Measurements from ENCODE around the gene TRIO. TPM values are rescaled to one million over a fixed set of nuclear protein-coding genes. Genes with fewer than 3 reads are reported as not detected.

TRIO gene
- total and polyA plus RNA-seq, 10 of the 15 experiments (the other 5 are each of a cell fraction or from before 2014, with no cell fraction given): 5.1 to 96.4 (median 44.6) TPM

DNA sequence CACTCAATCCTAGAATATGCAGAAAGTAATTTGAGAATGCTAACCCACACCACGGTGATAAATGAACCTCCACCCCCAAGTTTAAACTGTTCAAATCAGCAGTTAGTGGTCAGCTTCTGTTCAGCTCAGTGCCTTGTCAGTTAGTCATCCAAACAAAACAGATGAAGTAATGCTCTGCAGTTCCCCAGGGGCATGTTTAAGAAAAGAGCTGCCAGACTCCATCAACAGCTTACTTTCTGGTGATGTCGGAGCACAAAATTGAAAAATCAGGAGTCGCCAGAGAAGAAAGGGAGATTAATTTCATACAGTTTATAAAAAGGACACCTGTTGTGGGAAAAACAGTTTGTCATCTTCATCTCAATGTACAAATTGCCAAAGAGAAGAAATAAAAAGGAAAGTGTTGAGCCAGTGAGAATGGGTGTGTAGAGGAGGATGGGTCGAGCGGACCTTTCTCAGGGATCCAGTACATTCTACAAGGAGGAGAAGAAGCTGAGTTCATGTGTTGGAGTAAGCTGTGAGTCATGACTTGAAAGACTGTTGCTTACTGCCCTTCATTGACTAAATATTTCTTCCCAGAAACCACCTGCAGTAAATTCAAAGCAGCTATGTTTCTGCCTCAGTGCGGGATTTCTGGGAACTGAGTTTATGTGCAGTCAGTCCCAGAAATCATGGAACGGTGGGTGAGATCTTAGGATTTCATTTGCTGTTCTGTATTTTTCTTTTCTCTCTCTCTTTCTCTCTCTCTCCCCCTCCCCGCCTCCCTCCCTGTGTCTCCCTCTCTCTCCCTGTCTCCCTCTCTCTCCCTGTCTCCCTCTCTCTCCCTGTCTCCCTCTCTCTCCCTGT is 13.7 kb downstream of the TRIO start (continued):
- TF ChIP-seq, protein P1, sequence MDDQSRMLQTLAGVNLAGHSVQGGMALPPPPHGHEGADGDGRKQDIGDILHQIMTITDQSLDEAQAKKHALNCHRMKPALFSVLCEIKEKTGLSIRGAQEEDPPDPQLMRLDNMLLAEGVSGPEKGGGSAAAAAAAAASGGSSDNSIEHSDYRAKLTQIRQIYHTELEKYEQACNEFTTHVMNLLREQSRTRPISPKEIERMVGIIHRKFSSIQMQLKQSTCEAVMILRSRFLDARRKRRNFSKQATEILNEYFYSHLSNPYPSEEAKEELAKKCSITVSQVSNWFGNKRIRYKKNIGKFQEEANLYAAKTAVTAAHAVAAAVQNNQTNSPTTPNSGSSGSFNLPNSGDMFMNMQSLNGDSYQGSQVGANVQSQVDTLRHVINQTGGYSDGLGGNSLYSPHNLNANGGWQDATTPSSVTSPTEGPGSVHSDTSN (IDR thresholded peaks at IDR 0.05; ENCODE audit: insufficient replicate concordance, low read depth, low read length): no peak
- peak; percentile 39; the same call in 1 of the 2 replicates for TF ChIP-seq POLR2A (IDR thresholded peaks at IDR 0.05; ENCODE audit: low read depth, low read length)
- no peak for TF ChIP-seq CHD4 (IDR thresholded peaks at IDR 0.05)
- TF ChIP-seq YBX1 (IDR thresholded peaks at IDR 0.05): no peak
- peak; percentile 67 for TF ChIP-seq JUNB (IDR thresholded peaks at IDR 0.05)
- peak; percentile 57; the same call in 1 of the 2 replicates for TF ChIP-seq CBFB (IDR thresholded peaks at IDR 0.05; ENCODE audit: low read depth)
- no peak for TF ChIP-seq SIN3A (IDR thresholded peaks at IDR 0.05; ENCODE audit: low read depth, low read length)
- TF ChIP-seq, protein P2, sequence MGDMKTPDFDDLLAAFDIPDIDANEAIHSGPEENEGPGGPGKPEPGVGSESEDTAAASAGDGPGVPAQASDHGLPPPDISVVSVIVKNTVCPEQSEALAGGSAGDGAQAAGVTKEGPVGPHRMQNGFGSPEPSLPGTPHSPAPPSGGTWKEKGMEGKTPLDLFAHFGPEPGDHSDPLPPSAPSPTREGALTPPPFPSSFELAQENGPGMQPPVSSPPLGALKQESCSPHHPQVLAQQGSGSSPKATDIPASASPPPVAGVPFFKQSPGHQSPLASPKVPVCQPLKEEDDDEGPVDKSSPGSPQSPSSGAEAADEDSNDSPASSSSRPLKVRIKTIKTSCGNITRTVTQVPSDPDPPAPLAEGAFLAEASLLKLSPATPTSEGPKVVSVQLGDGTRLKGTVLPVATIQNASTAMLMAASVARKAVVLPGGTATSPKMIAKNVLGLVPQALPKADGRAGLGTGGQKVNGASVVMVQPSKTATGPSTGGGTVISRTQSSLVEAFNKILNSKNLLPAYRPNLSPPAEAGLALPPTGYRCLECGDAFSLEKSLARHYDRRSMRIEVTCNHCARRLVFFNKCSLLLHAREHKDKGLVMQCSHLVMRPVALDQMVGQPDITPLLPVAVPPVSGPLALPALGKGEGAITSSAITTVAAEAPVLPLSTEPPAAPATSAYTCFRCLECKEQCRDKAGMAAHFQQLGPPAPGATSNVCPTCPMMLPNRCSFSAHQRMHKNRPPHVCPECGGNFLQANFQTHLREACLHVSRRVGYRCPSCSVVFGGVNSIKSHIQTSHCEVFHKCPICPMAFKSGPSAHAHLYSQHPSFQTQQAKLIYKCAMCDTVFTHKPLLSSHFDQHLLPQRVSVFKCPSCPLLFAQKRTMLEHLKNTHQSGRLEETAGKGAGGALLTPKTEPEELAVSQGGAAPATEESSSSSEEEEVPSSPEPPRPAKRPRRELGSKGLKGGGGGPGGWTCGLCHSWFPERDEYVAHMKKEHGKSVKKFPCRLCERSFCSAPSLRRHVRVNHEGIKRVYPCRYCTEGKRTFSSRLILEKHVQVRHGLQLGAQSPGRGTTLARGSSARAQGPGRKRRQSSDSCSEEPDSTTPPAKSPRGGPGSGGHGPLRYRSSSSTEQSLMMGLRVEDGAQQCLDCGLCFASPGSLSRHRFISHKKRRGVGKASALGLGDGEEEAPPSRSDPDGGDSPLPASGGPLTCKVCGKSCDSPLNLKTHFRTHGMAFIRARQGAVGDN (IDR thresholded peaks at IDR 0.05): peak; percentile 43; the same call in 1 of the 2 replicates
- TF ChIP-seq SREBF2 (IDR thresholded peaks at IDR 0.05; ENCODE audit: low read length): no peak
- no peak; the same call in 1 of the 2 replicates for TF ChIP-seq ZNF24 (IDR thresholded peaks at IDR 0.05)
- peak; percentile 45; the same call in 1 of the 2 replicates for TF ChIP-seq JUND (IDR thresholded peaks at IDR 0.05; ENCODE audit: low read depth, low read length)
- TF ChIP-seq, protein P3, sequence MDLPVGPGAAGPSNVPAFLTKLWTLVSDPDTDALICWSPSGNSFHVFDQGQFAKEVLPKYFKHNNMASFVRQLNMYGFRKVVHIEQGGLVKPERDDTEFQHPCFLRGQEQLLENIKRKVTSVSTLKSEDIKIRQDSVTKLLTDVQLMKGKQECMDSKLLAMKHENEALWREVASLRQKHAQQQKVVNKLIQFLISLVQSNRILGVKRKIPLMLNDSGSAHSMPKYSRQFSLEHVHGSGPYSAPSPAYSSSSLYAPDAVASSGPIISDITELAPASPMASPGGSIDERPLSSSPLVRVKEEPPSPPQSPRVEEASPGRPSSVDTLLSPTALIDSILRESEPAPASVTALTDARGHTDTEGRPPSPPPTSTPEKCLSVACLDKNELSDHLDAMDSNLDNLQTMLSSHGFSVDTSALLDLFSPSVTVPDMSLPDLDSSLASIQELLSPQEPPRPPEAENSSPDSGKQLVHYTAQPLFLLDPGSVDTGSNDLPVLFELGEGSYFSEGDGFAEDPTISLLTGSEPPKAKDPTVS (IDR thresholded peaks at IDR 0.05; ENCODE audit: low read depth, low read length): no peak
- TF ChIP-seq KAT2A (conservative IDR thresholded peaks at IDR 0.05; ENCODE audit: control insufficient read depth, low read depth, low read length): no peak
- no peak for TF ChIP-seq RELA (IDR thresholded peaks at IDR 0.05; ENCODE audit: borderline replicate concordance, partially characterized antibody)
- TF ChIP-seq, protein P4, sequence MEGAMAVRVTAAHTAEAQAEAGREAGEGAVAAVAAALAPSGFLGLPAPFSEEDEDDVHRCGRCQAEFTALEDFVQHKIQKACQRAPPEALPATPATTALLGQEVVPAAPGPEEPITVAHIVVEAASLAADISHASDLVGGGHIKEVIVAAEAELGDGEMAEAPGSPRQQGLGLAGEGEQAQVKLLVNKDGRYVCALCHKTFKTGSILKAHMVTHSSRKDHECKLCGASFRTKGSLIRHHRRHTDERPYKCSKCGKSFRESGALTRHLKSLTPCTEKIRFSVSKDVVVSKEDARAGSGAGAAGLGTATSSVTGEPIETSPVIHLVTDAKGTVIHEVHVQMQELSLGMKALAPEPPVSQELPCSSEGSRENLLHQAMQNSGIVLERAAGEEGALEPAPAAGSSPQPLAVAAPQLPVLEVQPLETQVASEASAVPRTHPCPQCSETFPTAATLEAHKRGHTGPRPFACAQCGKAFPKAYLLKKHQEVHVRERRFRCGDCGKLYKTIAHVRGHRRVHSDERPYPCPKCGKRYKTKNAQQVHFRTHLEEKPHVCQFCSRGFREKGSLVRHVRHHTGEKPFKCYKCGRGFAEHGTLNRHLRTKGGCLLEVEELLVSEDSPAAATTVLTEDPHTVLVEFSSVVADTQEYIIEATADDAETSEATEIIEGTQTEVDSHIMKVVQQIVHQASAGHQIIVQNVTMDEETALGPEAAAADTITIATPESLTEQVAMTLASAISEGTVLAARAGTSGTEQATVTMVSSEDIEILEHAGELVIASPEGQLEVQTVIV (IDR thresholded peaks at IDR 0.05; ENCODE audit: borderline replicate concordance, partially characterized antibody): no peak
- TF ChIP-seq RCOR1 (conservative IDR thresholded peaks at IDR 0.05; ENCODE audit: low read depth, low read length): no peak
- no peak for TF ChIP-seq GATAD2B (conservative IDR thresholded peaks at IDR 0.05; ENCODE audit: low read depth)
- no peak for TF ChIP-seq ZNF274 (IDR thresholded peaks at IDR 0.05; ENCODE audit: insufficient read depth, insufficient read length)
- peak; percentile 95 for TF ChIP-seq MEF2B (IDR thresholded peaks at IDR 0.05; ENCODE audit: partially characterized antibody, poor library complexity, severe bottlenecking)
- TF ChIP-seq FOS (IDR thresholded peaks at IDR 0.05; ENCODE audit: borderline replicate concordance, extremely low read depth, insufficient read length): no peak
